ENCODE measurements around the gene MELK.
"Not testable (repeated sequence)": the region's sequence is repeated elsewhere in the genome, so short reads cannot be mapped to it uniquely, and the experiment has no call there.

MELK gene

DNA sequence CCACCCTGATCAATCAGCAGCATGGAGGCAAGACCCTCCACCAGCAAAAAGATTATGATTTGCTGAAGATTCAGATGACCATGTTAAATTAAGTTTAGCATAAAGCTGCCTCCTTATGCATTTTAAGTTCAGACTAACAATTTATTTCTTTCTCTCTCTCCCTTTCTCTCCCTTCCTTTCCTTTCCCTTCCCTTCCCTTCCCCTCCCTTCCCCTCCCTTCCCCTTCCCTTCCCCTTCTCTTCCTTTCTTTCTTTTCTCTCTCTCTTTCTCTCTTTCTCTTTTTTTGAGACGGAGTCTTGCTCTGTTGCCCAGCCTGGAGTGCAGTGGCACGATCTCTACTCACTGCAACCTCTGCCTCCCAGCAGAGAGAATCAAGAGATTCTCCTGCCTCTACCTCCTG, 1.4 kb upstream of the MELK start:
- Histone ChIP-seq H3K36me3 (ENCODE audit: control insufficient read depth, insufficient read depth, low read length) (no peaks in the 10 kb centered on the region), H3K4me3 (replicated peaks; ENCODE audit: low read depth, low read length) (no peak overlapping the region), H3K27me3 (replicated peaks; ENCODE audit: control insufficient read depth, insufficient read depth, low read length) (no peaks in the 10 kb centered on the region)
- no peak for DNase-seq (ENCODE audit: extremely low read depth, insufficient read length)
- TF ChIP-seq, protein P1, sequence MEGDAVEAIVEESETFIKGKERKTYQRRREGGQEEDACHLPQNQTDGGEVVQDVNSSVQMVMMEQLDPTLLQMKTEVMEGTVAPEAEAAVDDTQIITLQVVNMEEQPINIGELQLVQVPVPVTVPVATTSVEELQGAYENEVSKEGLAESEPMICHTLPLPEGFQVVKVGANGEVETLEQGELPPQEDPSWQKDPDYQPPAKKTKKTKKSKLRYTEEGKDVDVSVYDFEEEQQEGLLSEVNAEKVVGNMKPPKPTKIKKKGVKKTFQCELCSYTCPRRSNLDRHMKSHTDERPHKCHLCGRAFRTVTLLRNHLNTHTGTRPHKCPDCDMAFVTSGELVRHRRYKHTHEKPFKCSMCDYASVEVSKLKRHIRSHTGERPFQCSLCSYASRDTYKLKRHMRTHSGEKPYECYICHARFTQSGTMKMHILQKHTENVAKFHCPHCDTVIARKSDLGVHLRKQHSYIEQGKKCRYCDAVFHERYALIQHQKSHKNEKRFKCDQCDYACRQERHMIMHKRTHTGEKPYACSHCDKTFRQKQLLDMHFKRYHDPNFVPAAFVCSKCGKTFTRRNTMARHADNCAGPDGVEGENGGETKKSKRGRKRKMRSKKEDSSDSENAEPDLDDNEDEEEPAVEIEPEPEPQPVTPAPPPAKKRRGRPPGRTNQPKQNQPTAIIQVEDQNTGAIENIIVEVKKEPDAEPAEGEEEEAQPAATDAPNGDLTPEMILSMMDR (IDR thresholded peaks at IDR 0.05; ENCODE audit: insufficient read depth, low read length, poor library complexity, severe bottlenecking): no peak

DNA sequence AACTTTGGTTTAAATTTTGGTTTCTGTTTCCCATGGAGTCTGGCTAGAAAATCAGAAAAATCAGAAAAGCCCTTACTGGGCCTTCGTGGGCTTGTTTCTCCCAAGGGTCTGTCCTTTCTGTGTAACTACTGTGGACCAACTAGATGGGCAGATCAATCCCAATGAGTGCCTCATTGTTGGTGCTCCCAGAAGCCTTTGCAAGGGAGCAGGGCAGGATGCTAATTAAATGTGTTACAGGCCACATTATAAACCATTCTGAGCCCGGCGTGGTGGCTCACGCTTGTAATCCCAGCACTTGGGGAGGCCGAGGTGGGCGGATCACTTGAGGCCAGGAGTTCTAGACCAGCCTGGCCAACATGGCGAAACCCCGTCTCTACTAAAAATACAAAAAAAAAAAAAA, 1.4 kb downstream of the MELK start:
- H3K36me3 ChIP-seq (ENCODE audit: control insufficient read depth, insufficient read depth, low read length); DNase-seq (ENCODE audit: extremely low read depth, insufficient read length); H3K27me3 ChIP-seq (replicated peaks; ENCODE audit: control insufficient read depth, insufficient read depth, low read length): not testable (repeated sequence)
- H3K4me3 ChIP-seq (replicated peaks; ENCODE audit: low read depth, low read length): peak overlapping the region; percentile 100

DNA sequence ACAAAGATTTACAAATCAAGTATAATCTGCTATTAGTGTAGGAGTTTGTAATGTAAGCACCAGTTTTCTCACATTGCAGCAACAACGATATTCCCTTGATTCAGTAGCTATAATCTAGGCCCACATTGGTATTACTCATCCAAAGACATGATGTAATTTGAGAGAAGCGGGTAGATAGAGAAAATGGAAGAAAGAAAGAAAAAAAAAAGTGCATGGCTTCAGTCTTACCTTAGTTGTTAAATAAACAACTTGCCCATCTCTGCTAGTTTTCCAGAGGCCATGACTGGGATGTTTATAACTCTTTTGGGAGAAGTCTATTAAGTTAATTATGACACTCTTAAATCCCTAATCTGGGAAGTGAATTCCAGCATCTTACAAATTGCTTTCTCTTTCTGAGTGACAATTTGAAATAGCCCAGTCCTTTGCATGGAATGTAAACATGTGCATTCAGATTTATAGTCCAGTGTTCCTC, 2.8 kb downstream of the MELK start:
- no peak for DNase-seq (ENCODE audit: extremely low read depth, insufficient read length)
- H3K4me3 ChIP-seq (replicated peaks; ENCODE audit: low read depth, low read length): peak overlapping the region; percentile 30; the same call in 1 of the 2 replicates

DNA sequence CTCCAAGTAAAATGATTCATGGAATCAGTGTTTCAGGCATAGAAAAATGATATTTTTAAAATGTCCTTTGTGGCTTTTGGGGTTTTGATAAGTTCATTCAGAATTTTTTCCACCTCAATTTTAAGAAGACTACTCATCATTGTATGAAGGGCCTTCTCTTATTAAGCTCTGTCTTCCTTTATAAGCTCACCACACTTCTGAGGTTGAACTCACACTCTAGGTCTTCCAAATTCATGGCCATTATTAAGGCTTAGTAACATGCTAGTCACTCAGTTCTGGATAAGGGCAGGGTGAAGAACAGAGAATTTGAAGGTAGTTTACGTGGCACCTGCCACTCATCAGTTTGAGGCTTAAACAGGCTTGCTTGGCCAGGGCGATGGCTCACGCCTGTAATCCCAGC, 4.2 kb downstream of the MELK start:
- Histone ChIP-seq H3K27me3 (replicated peaks; ENCODE audit: control insufficient read depth, insufficient read depth, low read length) (no peaks in the 10 kb centered on the region), H3K4me3 (replicated peaks; ENCODE audit: low read depth, low read length) (no peak overlapping the region), H3K36me3 (ENCODE audit: control insufficient read depth, insufficient read depth, low read length) (no peaks in the 10 kb centered on the region; the same call in 1 of the 2 replicates)
- DNase-seq (ENCODE audit: extremely low read depth, insufficient read length): no peak
- TF ChIP-seq, protein P1 (IDR thresholded peaks at IDR 0.05; ENCODE audit: insufficient read depth, low read length, poor library complexity, severe bottlenecking): no peak

More for the DNA sequence above, 2.8 kb downstream of the MELK start:
- Histone ChIP-seq H3K36me3 (ENCODE audit: control insufficient read depth, insufficient read depth, low read length) (no peaks in the 10 kb centered on the region; the same call in 1 of the 2 replicates), H3K27me3 (replicated peaks; ENCODE audit: control insufficient read depth, insufficient read depth, low read length) (no peaks in the 10 kb centered on the region)
- TF ChIP-seq, protein P1 (IDR thresholded peaks at IDR 0.05; ENCODE audit: insufficient read depth, low read length, poor library complexity, severe bottlenecking): no peak

DNA sequence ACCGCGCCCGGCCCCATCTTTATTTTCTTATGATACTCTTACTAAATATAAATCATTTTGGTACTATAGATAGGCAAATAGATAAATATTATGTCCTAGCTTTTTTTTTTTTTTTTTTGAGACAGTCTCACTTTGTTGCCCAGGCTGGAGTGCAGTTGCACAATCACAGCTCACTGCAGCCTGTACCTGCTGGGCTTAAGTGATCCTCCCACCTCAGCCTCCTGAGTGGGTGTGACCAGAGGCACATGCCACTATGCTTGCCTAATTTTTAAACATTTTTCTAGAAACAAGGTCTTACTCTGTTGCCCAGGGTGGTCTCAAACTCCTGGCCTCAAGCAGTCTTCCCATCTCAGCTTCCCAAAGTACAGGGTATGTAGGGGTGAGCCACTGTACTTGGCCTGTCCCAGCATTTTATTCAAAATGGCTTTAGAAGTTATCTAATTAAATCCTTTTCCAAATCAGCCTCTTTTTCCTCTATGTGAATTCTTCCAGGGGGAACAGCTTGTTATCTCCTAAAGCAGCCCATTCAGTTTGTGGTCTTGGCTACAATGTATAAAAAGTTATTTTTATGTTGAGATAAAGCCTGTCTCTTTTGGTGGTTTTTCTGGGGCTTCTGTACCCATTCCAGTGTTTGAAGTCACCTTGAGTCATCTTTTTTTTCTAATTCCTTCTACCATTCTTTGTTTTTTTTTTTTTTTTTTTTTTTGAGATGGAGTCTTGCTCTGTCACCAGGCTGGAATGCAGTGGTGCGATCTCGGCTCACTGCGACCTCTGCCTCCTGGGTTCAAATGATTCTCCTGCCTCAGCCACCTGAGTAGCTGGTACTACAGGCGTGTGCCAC, 12.1 kb downstream of the MELK start:
- Histone ChIP-seq H3K36me3 (ENCODE audit: control insufficient read depth, insufficient read depth, low read length) (peaks cover 2% of the 10 kb centered on the region), H3K4me3 (replicated peaks; ENCODE audit: low read depth, low read length) (no peak overlapping the region)
- DNase-seq (ENCODE audit: extremely low read depth, insufficient read length): no peak

DNA sequence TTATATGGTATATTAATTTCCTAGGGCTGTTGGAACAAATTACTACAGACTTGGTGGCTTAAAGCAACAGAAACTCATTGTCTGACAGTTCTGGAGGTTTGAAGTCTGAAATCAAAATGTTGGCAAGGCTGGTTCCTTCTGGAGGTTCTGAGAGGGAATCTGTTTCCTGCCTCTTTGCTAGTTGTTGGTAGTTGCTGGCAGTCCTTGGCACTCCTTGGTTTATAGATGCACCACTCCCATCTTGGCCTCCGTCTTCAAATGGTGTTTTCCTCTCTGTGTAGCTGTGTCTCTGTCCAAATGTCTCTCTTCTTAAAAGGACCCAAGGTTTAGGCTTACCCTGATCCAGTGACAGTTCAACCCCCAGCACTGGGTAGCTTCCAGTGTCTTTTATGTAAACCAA, 17.5 kb downstream of the MELK start:
- Histone ChIP-seq H3K4me3 (replicated peaks; ENCODE audit: low read depth, low read length) (no peak overlapping the region), H3K36me3 (ENCODE audit: control insufficient read depth, insufficient read depth, low read length) (peaks cover 8% of the 10 kb centered on the region), H3K27me3 (replicated peaks; ENCODE audit: control insufficient read depth, insufficient read depth, low read length) (no peaks in the 10 kb centered on the region)
- no peak for DNase-seq (ENCODE audit: extremely low read depth, insufficient read length)
- TF ChIP-seq, protein P1 (IDR thresholded peaks at IDR 0.05; ENCODE audit: insufficient read depth, low read length, poor library complexity, severe bottlenecking): no peak

More for the DNA sequence above, 12.1 kb downstream of the MELK start:
- TF ChIP-seq, protein P1 (IDR thresholded peaks at IDR 0.05; ENCODE audit: insufficient read depth, low read length, poor library complexity, severe bottlenecking): no peak
- no peaks in the 10 kb centered on the region for H3K27me3 ChIP-seq (replicated peaks; ENCODE audit: control insufficient read depth, insufficient read depth, low read length)

All from GM06990 (cell line).